HuH-7.5 (cell line): ENCODE data around the gene RSAD2.
"Not testable (repeated sequence)": the region's sequence is repeated elsewhere in the genome, so short reads cannot be mapped to it uniquely, and the experiment has no call there.

Experiments
- DNase-seq: peaks from one replicate; pipeline ENCODE4 v3.0.0; 2011; ENCODE audit warnings: low spot score

The RSAD2 gene

GRCh38 chr2:6926071-6926732 is 48.6 kb downstream of the RSAD2 start:
- DNase-seq = no peak

- DNase-seq = no peak
These were observed 49.6 kb downstream of the RSAD2 start for GRCh38 chr2:6927186-6927585.

- DNase-seq = no peak
These were observed 50.2 kb downstream of the RSAD2 start for GRCh38 chr2:6927753-6928152.

GRCh38 chr2:6928452-6928851 is 50.9 kb downstream of the RSAD2 start:
- DNase-seq = no peak

- no peak for DNase-seq
These were observed 51.7 kb downstream of the RSAD2 start for GRCh38 chr2:6929196-6929819.

GRCh38 chr2:6930923-6931647 is 53.5 kb downstream of the RSAD2 start:
- no peak for DNase-seq

- no peak for DNase-seq
These were observed 54.2 kb downstream of the RSAD2 start for GRCh38 chr2:6931753-6932152.

- DNase-seq = no peak
These were observed 54.6 kb downstream of the RSAD2 start for GRCh38 chr2:6932206-6932605.

GRCh38 chr2:6932828-6933227 is 55.3 kb downstream of the RSAD2 start:
- DNase-seq = no peak

- no peak for DNase-seq
These were observed 56.3 kb downstream of the RSAD2 start for GRCh38 chr2:6933911-6934310.

- no peak for DNase-seq
These were observed 56.8 kb downstream of the RSAD2 start for GRCh38 chr2:6934345-6934744.

GRCh38 chr2:6934758-6935651 is 57.4 kb downstream of the RSAD2 start:
- no peak for DNase-seq

- not testable (repeated sequence) for DNase-seq
These were observed 58.1 kb downstream of the RSAD2 start for GRCh38 chr2:6935652-6936020.

- no peak for DNase-seq
These were observed 59.6 kb downstream of the RSAD2 start for GRCh38 chr2:6937157-6937556.

- DNase-seq = no peak
These were observed 60.0 kb downstream of the RSAD2 start for GRCh38 chr2:6937582-6937981.

GRCh38 chr2:6939071-6939470 is 61.5 kb downstream of the RSAD2 start:
- no peak for DNase-seq

GRCh38 chr2:6940820-6941219 is 63.2 kb downstream of the RSAD2 start:
- no peak for DNase-seq

GRCh38 chr2:6941299-6942046 is 63.9 kb downstream of the RSAD2 start:
- no peak for DNase-seq

GRCh38 chr2:6942848-6943247 is 65.3 kb downstream of the RSAD2 start:
- no peak for DNase-seq

- DNase-seq = no peak
These were observed 65.9 kb downstream of the RSAD2 start for GRCh38 chr2:6943523-6943922.

- DNase-seq = no peak
These were observed 66.4 kb downstream of the RSAD2 start for GRCh38 chr2:6943971-6944370.

GRCh38 chr2:6944555-6944954 is 67.0 kb downstream of the RSAD2 start:
- no peak for DNase-seq
